C4-2B (cell line): Measurements from ENCODE around the gene ASB6.

Experiments
- CTCF ChIP-seq: fragments of 450-650 bp; conservative IDR thresholded peaks from 2 replicates; pipeline ENCODE4 v1.5.1; 2017; ENCODE audit warnings: mild to moderate bottlenecking
- ZFX ChIP-seq: fragments of 450-650 bp; IDR thresholded peaks from 2 replicates; pipeline ENCODE4 v1.6.1; 2017

GRCh38 chr9:129685220-129685932, 43.4 kb upstream of the ASB6 start:
- TF ChIP-seq CTCF (no peak), ZFX (no peak)
